Spleen (tissue), 7 donors: Measurements from ENCODE around the gene GPRC5B.

Experiments used
- CTCF ChIP-seq, 11 experiments: fragments of 200-600 bp in 7 of 11; fragments of 450-650 bp in 4 of 11; sonication (generic) in 4 of 11; IDR thresholded peaks in 8 of 11; conservative IDR thresholded peaks in 3 of 11; 1 replicate in 7 of 11; 2 replicates in 4 of 11; pipeline versions ENCODE4 v1.4.0 to v1.8.0; 2016 to 2021; ENCODE audit warnings: antibody characterized with exemption in 11 of 11, inconsistent platforms in 4 of 11, mild to moderate bottlenecking in 1 of 11
- POLR2A ChIP-seq, 3 donors: fragments of 450-650 bp; IDR thresholded peaks; one replicate each; pipeline ENCODE4 v1.5.1; 2017; ENCODE audit warnings: antibody characterized with exemption in 3 of 3, mild to moderate bottlenecking in 1 of 3
- POLR2AphosphoS5 ChIP-seq, 3 donors: sonication (generic); formaldehyde crosslinking; IDR thresholded peaks; one replicate each; pipeline ENCODE4 v1.5.1; 2017; ENCODE audit warnings: antibody characterized with exemption in 3 of 3
- donor health status: DM: no; HTN: no; CAD: no; lungs with moderate emphysema.
- donor health status: DM: no; HTN: no; CAD: no.
- donor health status: DM: no; HTN: no; CAD: no.

GRCh38 chr16:19863990-19864389 lies 20.7 kb downstream of the GPRC5B start:
- TF ChIP-seq CTCF (IDR thresholded peaks at IDR 0.05 in 8 of 11, conservative IDR thresholded peaks at IDR 0.05 in 3 of 11) (no peak), POLR2A (IDR thresholded peaks at IDR 0.05) (no peak), POLR2AphosphoS5 (IDR thresholded peaks at IDR 0.05) (no peak)
